CD4-positive, alpha-beta memory T cell (primary cell): ENCODE data around the gene FCHO2. TPM values are rescaled to one million over a fixed set of nuclear protein-coding genes. Genes with fewer than 3 reads are reported as not detected.

Experiments
- CTCF ChIA-PET: fragments of 350-600 bp; sonication (Branson Sonifier 250); formaldehyde crosslinking; loops from one replicate; lab custom pipeline; 2021; ENCODE audit warnings: inconsistent platforms; ENCODE audit not compliant: partially characterized antibody; lab: Charles Lee
- POLR2A ChIA-PET: fragments of 350-600 bp; sonication (Branson Sonifier 250); formaldehyde crosslinking; loops from one replicate; lab custom pipeline; 2021; ENCODE audit not compliant: partially characterized antibody; lab: Charles Lee
- DNase-seq, 5 donors: peaks; one replicate each; pipeline versions ENCODE4 v3.0.0 to v3.0.0-alpha.2; 2020 to 2022; ENCODE audit warnings: mixed read lengths in 1 of 5
- H3K27ac ChIP-seq: one replicate; pipeline ENCODE4 v1.7.0; 2013; ENCODE audit warnings: low read depth, low read length
- H3K27me3 ChIP-seq: 2 replicates; pipeline ENCODE4 v1.7.0; 2013; ENCODE audit warnings: mild to moderate bottlenecking, low read length, moderate library complexity; ENCODE audit not compliant: insufficient read depth
- H3K36me3 ChIP-seq: 2 replicates; pipeline ENCODE4 v1.7.0; 2013; ENCODE audit warnings: mild to moderate bottlenecking, low read length, moderate library complexity; ENCODE audit not compliant: insufficient read depth
- H3K4me1 ChIP-seq: 2 replicates; pipeline ENCODE4 v1.7.0; 2013; ENCODE audit warnings: mild to moderate bottlenecking, low read length, moderate library complexity; ENCODE audit not compliant: insufficient read depth
- H3K4me3 ChIP-seq, 2 donors: one replicate each; pipeline ENCODE4 v1.7.0; 2013; ENCODE audit warnings: low read length in 2 of 2, mild to moderate bottlenecking in 1 of 2
- H3K9me3 ChIP-seq, 2 donors: one replicate each; pipeline ENCODE4 v1.7.0; 2013; ENCODE audit warnings: low read length in 2 of 2, control low read depth in 1 of 2; ENCODE audit not compliant: control insufficient read depth in 1 of 2
- H3K27ac Mint-ChIP-seq, 7 donors: one replicate each; pipeline ENCODE4 v1.8.0; 2020 to 2021; ENCODE audit warnings: mixed read lengths in 7 of 7, mild to moderate bottlenecking in 6 of 7, inconsistent platforms in 3 of 7, moderate library complexity in 3 of 7
- H3K27me3 Mint-ChIP-seq, 2 donors: one replicate each; pipeline ENCODE4 v1.8.0; 2020 to 2021; ENCODE audit warnings: mixed read lengths in 2 of 2
- H3K36me3 Mint-ChIP-seq, 2 donors: one replicate each; pipeline ENCODE4 v1.8.0; 2020 to 2021; ENCODE audit warnings: mixed read lengths in 2 of 2, inconsistent platforms in 1 of 2, mild to moderate bottlenecking in 1 of 2
- H3K4me1 Mint-ChIP-seq, 4 donors: one replicate each; pipeline ENCODE4 v1.8.0; 2020 to 2021; ENCODE audit warnings: mixed read lengths in 4 of 4, mild to moderate bottlenecking in 1 of 4
- H3K4me3 Mint-ChIP-seq, 8 donors: one replicate each; pipeline ENCODE4 v1.8.0; 2020 to 2021; ENCODE audit warnings: mixed read lengths in 8 of 8, mild to moderate bottlenecking in 7 of 8, moderate library complexity in 6 of 8, inconsistent platforms in 3 of 8
- H3K9me3 Mint-ChIP-seq, 8 donors: one replicate each; pipeline ENCODE4 v1.8.0; 2020 to 2021; ENCODE audit warnings: mixed read lengths in 8 of 8, mild to moderate bottlenecking in 5 of 8, inconsistent platforms in 3 of 8, moderate library complexity in 1 of 8
- intact Hi-C: fragments of 100-400 bp; cut with micrococcal nuclease; formaldehyde crosslinking; loops from one replicate; pipeline ENCODE4 v1.15.1; 2023
- polyA plus RNA-seq, 2 donors: library from polyadenylated mRNA; unstranded; fragments of 300-500 nt; fragmentation: Illumina TruSeq; gene quantifications; one replicate each; pipeline ENCODE4 v1.2.3, GENCODE V29; 2021
- total RNA-seq, 2 experiments: library from RNA; stranded (reverse); gene quantifications; one replicate each; pipeline ENCODE4 v1.2.3, GENCODE V29; 2021

FCHO2 gene
- total and polyA plus RNA-seq, 4 experiments from 2014 or later: 1.4 to 6.3 (median 4.3) TPM

- ChIA-PET CTCF (interaction anchor here (1.3 kb wide), 1 partner anchor 10 kb away, joined by 3 read pairs; no protein-coding TSS in a partner anchor), POLR2A (no interaction called here)
- H3K4me3 ChIP-seq: no peak overlapping the region
- intact Hi-C loops: loop anchor here (1.0 kb wide), 1 partner anchor 67 kb away; no protein-coding TSS in a partner anchor
- no peak for DNase-seq
- no peak overlapping the region for H3K4me3 Mint-ChIP-seq
- no peak overlapping the region for H3K27ac ChIP-seq
- peaks cover 0 to 2% (median 0%) of the 10 kb centered on the region in 8 donors for H3K9me3 Mint-ChIP-seq
- no peaks in the 10 kb centered on the region for H3K36me3 ChIP-seq
- H3K36me3 Mint-ChIP-seq: no peaks in the 10 kb centered on the region
- H3K4me1 ChIP-seq: no peaks in the 10 kb centered on the region
- H3K4me1 Mint-ChIP-seq: no peaks in the 10 kb centered on the region
- peaks cover 21 to 34% of the 10 kb centered on the region in 2 donors for H3K27me3 Mint-ChIP-seq
- H3K27me3 ChIP-seq: peaks cover 16% of the 10 kb centered on the region
- no peaks in the 10 kb centered on the region for H3K9me3 ChIP-seq
- no peak overlapping the region for H3K27ac Mint-ChIP-seq
These were observed 179.2 kb downstream of the FCHO2 start for GRCh38 chr5:73135021-73135420.

GRCh38 chr5:73135429-73136054 lies 179.7 kb downstream of the FCHO2 start:
- Mint-ChIP-seq H3K27me3 (peaks cover 19 to 31% of the 10 kb centered on the region in 2 donors), H3K4me1 (no peaks in the 10 kb centered on the region), H3K27ac (no peak overlapping the region), H3K9me3 (peaks cover 0 to 2% (median 0%) of the 10 kb centered on the region in 8 donors), H3K4me3 (no peak overlapping the region), H3K36me3 (no peaks in the 10 kb centered on the region)
- Histone ChIP-seq H3K27me3 (peaks cover 16% of the 10 kb centered on the region), H3K27ac (no peak overlapping the region), H3K4me3 (no peak overlapping the region), H3K36me3 (no peaks in the 10 kb centered on the region), H3K9me3 (no peaks in the 10 kb centered on the region), H3K4me1 (no peaks in the 10 kb centered on the region)
- intact Hi-C loops: loop anchor here (1.0 kb wide), 1 partner anchor 67 kb away; no protein-coding TSS in a partner anchor
- no peak for DNase-seq
- CTCF ChIA-PET: interaction anchor here (1.3 kb wide), 1 partner anchor 10 kb away, joined by 3 read pairs; no protein-coding TSS in a partner anchor
- POLR2A ChIA-PET: no interaction called here

GRCh38 chr5:73136055-73136562 lies 180.3 kb downstream of the FCHO2 start:
- Mint-ChIP-seq H3K27me3 (peaks cover 17 to 30% of the 10 kb centered on the region in 2 donors), H3K4me1 (no peaks in the 10 kb centered on the region), H3K36me3 (no peaks in the 10 kb centered on the region), H3K4me3 (no peak overlapping the region), H3K9me3 (peaks cover 0 to 2% (median 0%) of the 10 kb centered on the region in 8 donors), H3K27ac (no peak overlapping the region)
- no peak for DNase-seq
- intact Hi-C loops: no loop called here
- no peak overlapping the region for H3K4me3 ChIP-seq
- H3K27ac ChIP-seq: no peak overlapping the region
- ChIA-PET POLR2A (no interaction called here), CTCF (no interaction called here)
- no peaks in the 10 kb centered on the region for H3K9me3 ChIP-seq
- no peaks in the 10 kb centered on the region for H3K4me1 ChIP-seq
- peaks cover 16% of the 10 kb centered on the region for H3K27me3 ChIP-seq
- no peaks in the 10 kb centered on the region for H3K36me3 ChIP-seq

DNA sequence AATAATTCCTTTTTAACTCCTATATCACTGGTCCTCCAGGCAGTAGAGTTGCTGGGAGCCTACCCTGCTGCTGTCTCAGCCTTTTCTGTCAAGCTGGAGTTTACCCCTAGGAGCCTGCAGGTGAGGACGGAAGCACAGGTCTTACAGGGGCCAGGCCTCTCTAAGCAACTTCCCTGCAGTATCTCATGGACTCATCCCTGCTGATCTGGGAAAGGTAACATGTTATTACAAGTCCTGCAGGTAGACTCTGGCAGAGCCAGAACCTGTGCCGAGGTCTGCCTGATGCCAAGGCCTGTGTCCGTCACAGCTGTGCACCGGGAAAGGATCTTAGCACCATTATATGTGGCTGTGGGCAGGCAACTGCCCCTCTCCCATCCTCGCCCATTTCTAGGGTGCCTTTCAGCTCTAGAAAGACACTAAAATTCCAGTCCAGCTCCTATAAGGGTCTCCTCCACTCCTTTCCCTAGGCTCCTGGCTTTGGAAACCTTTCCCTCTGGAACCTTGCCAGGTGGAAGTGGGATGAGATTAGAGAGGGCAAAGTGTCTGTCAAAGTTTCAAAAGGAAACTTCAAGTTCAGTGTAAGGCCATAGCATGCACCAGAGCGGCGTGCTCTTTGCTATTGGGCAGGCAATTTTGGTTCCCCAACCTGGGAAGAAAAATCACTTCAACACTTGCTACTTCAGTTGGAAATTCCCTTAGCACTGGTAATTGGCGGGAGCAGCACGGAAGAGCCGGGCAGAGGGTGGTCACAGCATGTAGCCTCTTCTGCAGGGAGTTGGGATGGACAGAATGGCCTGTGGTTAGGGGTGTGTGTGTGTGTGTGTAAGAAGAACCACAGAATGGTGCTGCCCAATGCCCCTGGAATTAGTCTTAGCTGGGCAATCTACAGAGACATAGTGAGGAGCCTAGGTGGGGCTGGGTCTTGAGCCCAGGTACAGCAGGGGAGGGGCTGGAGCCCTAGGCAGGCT lies 182.0 kb downstream of the FCHO2 start:
- H3K36me3 ChIP-seq: no peaks in the 10 kb centered on the region
- ChIA-PET CTCF (no interaction called here), POLR2A (no interaction called here)
- H3K4me3 Mint-ChIP-seq: no peak overlapping the region
- peaks cover 16% of the 10 kb centered on the region for H3K27me3 ChIP-seq
- H3K27ac Mint-ChIP-seq: no peak overlapping the region
- intact Hi-C loops: no loop called here
- no peak overlapping the region for H3K27ac ChIP-seq
- peaks cover 17 to 32% of the 10 kb centered on the region in 2 donors for H3K27me3 Mint-ChIP-seq
- no peak overlapping the region for H3K4me3 ChIP-seq
- no peaks in the 10 kb centered on the region for H3K4me1 ChIP-seq
- DNase-seq: no peak
- no peaks in the 10 kb centered on the region for H3K36me3 Mint-ChIP-seq
- no peaks in the 10 kb centered on the region for H3K4me1 Mint-ChIP-seq
- H3K9me3 Mint-ChIP-seq: peaks cover 0 to 2% (median 0%) of the 10 kb centered on the region in 8 donors
- H3K9me3 ChIP-seq: no peaks in the 10 kb centered on the region

- ChIA-PET POLR2A (no interaction called here), CTCF (no interaction called here)
- intact Hi-C loops: no loop called here
- Histone ChIP-seq H3K4me1 (no peaks in the 10 kb centered on the region), H3K27ac (no peak overlapping the region), H3K9me3 (no peaks in the 10 kb centered on the region), H3K36me3 (no peaks in the 10 kb centered on the region), H3K4me3 (no peak overlapping the region), H3K27me3 (peaks cover 16% of the 10 kb centered on the region)
- no peak for DNase-seq
- H3K4me1 Mint-ChIP-seq: no peaks in the 10 kb centered on the region
- no peak overlapping the region for H3K4me3 Mint-ChIP-seq
- H3K36me3 Mint-ChIP-seq: no peaks in the 10 kb centered on the region
- H3K27me3 Mint-ChIP-seq: peaks cover 26 to 41% of the 10 kb centered on the region in 2 donors
- peaks cover 0 to 2% (median 0%) of the 10 kb centered on the region in 8 donors for H3K9me3 Mint-ChIP-seq
- H3K27ac Mint-ChIP-seq: no peak overlapping the region
These were observed 183.6 kb downstream of the FCHO2 start for GRCh38 chr5:73139485-73139884.

Other genes with a start within 250 kb of the FCHO2 start
- 10 to 100 TPM; 86.2 to 86.4 TPM for gene TNPO1, start 139.4 kb upstream of the FCHO2 start, total RNA-seq
- 10 to 100 TPM; 46.6 to 47.5 TPM for gene TNPO1, start 139.4 kb upstream of the FCHO2 start, polyA plus RNA-seq
- under 1 TPM; 0.35 to 0.36 TPM for gene TMEM171, start 164.5 kb downstream of the FCHO2 start, total RNA-seq
- 1 to 10 TPM in 1 of 2 donors, under 1 TPM in 1; 0.68 to 1.3 TPM for gene TMEM171, start 164.5 kb downstream of the FCHO2 start, polyA plus RNA-seq
- not detected for gene TMEM174, start 217.2 kb downstream of the FCHO2 start, total RNA-seq
- gene TMEM174, start 217.2 kb downstream of the FCHO2 start, polyA plus RNA-seq: not detected